Gastrocnemius medialis (tissue), 4 donors: ENCODE measurements around the gene SLC24A3. TPM values are rescaled to one million over a fixed set of nuclear protein-coding genes. Genes with fewer than 3 reads are reported as not detected.

Experiments used
- ATAC-seq, 2 donors: fragments of 150-250 bp; one replicate each; pipeline ENCODE4 v1.9.1; 2016
- DNase-seq, 2 donors: peaks; one replicate each; pipeline ENCODE4 v3.0.0-alpha.2; 2019
- H3K27ac ChIP-seq, 4 donors: fragments of 200-600 bp; sonication (generic); 1 replicate in 1 of 4; 2 replicates in 3 of 4; pipeline ENCODE4 v1.5.1; 2016 to 2018; ENCODE audit warnings: mild to moderate bottlenecking in 2 of 4, moderate library complexity in 1 of 4
- H3K27me3 ChIP-seq, 3 donors: fragments of 200-600 bp; sonication (generic) in 2 of 3; 1 replicate in 1 of 3; 2 replicates in 2 of 3; pipeline versions ENCODE4 v1.5.1 to v1.6.0; 2016 to 2019; ENCODE audit warnings: mild to moderate bottlenecking in 1 of 3, moderate library complexity in 1 of 3
- H3K36me3 ChIP-seq, 2 donors: fragments of 200-600 bp; sonication (generic) in 1 of 2; one replicate each; pipeline ENCODE4 v1.5.1; 2017 to 2018
- H3K4me1 ChIP-seq, 2 donors: fragments of 200-600 bp; sonication (generic) in 1 of 2; one replicate each; pipeline ENCODE4 v1.5.1; 2016 to 2017; ENCODE audit warnings: mild to moderate bottlenecking in 2 of 2
- H3K4me3 ChIP-seq, 4 donors: fragments of 200-600 bp; sonication (generic) in 3 of 4; 1 replicate in 1 of 4; 2 replicates in 3 of 4; pipeline ENCODE4 v1.5.1; 2016 to 2019; ENCODE audit warnings: mild to moderate bottlenecking in 2 of 4
- H3K9me3 ChIP-seq, 3 donors: fragments of 200-600 bp; sonication (generic) in 2 of 3; 1 replicate in 1 of 3; 2 replicates in 2 of 3; pipeline ENCODE4 v1.5.1; 2016 to 2019
- CTCF ChIP-seq, 5 experiments: fragments of 450-650 bp in 3 of 5; fragments of 200-600 bp in 2 of 5; sonication (generic) in 2 of 5; IDR thresholded peaks in 4 of 5; conservative IDR thresholded peaks in 1 of 5; 1 replicate in 4 of 5; 2 replicates in 1 of 5; pipeline ENCODE4 v1.5.1; 2016 to 2019; ENCODE audit warnings: antibody characterized with exemption in 5 of 5, mild to moderate bottlenecking in 3 of 5, moderate library complexity in 3 of 5
- POLR2A ChIP-seq, 2 donors: fragments of 450-650 bp; IDR thresholded peaks; one replicate each; pipeline ENCODE4 v1.6.1; 2017; ENCODE audit warnings: antibody characterized with exemption in 2 of 2, mild to moderate bottlenecking in 2 of 2, moderate library complexity in 2 of 2
- in situ Hi-C, 4 donors: fragments of 200-750 bp; cut with MboI; loops; one replicate each; pipeline versions ENCODE4 v1.15.0 to v1.8.0; 2017; ENCODE audit warnings: low sequenced_read_pairs in 4 of 4
- intact Hi-C: fragments of 100-400 bp; cut with DNase I; formaldehyde crosslinking; loops from one replicate; pipeline ENCODE4 v1.15.1; 2023; ENCODE audit warnings: low total_unique reads
- total RNA-seq, 4 donors: library from RNA; depleted of rRNA; stranded (reverse); fragments of >200 nt; gene quantifications; one replicate each; pipeline versions ENCODE4 v1.1.0 to v1.2.3, GENCODE V29; 2016

The SLC24A3 gene
- total RNA-seq, 4 donors from 2014 or later: 3.3 to 7.8 (median 6.7) TPM

GRCh38 chr20:19327401-19327800 is 115.0 kb downstream of the SLC24A3 start:
- Histone ChIP-seq H3K4me1 (no peaks in the 10 kb centered on the region), H3K27me3 (no peaks in the 10 kb centered on the region), H3K9me3 (no peaks in the 10 kb centered on the region), H3K36me3 (no peaks in the 10 kb centered on the region), H3K27ac (no peak overlapping the region), H3K4me3 (no peak overlapping the region)
- ATAC-seq (no peak), DNase-seq (no peak)
- intact Hi-C loops: no loop called here
- TF ChIP-seq CTCF (IDR thresholded peaks at IDR 0.05 in 4 of 5, conservative IDR thresholded peaks at IDR 0.05 in 1 of 5) (no peak), POLR2A (IDR thresholded peaks at IDR 0.05) (no peak)
- in situ Hi-C loops: no loop called here

GRCh38 chr20:19328676-19329075 is 116.2 kb downstream of the SLC24A3 start:
- H3K4me1 ChIP-seq: no peaks in the 10 kb centered on the region
- H3K27ac ChIP-seq: no peak overlapping the region
- ATAC-seq (no peak), DNase-seq (no peak)
- in situ Hi-C loops: no loop called here
- no peaks in the 10 kb centered on the region for H3K9me3 ChIP-seq
- H3K27me3 ChIP-seq: no peaks in the 10 kb centered on the region
- TF ChIP-seq POLR2A (IDR thresholded peaks at IDR 0.05): no peak
- no peak for TF ChIP-seq CTCF (IDR thresholded peaks at IDR 0.05 in 4 of 5, conservative IDR thresholded peaks at IDR 0.05 in 1 of 5)
- intact Hi-C loops: no loop called here
- H3K4me3 ChIP-seq: no peak overlapping the region
- no peaks in the 10 kb centered on the region for H3K36me3 ChIP-seq

GRCh38 chr20:19330038-19330437 is 117.6 kb downstream of the SLC24A3 start:
- H3K4me3 ChIP-seq: no peak overlapping the region
- H3K36me3 ChIP-seq: no peaks in the 10 kb centered on the region
- ATAC-seq: no peak
- no peaks in the 10 kb centered on the region for H3K27me3 ChIP-seq
- intact Hi-C loops: no loop called here
- H3K4me1 ChIP-seq: no peaks in the 10 kb centered on the region
- no peak for DNase-seq
- no peak overlapping the region for H3K27ac ChIP-seq
- H3K9me3 ChIP-seq: no peaks in the 10 kb centered on the region
- TF ChIP-seq POLR2A (IDR thresholded peaks at IDR 0.05): no peak
- TF ChIP-seq CTCF (IDR thresholded peaks at IDR 0.05 in 4 of 5, conservative IDR thresholded peaks at IDR 0.05 in 1 of 5): no peak
- in situ Hi-C loops: no loop called here

GRCh38 chr20:19330731-19331130 is 118.3 kb downstream of the SLC24A3 start:
- TF ChIP-seq CTCF (IDR thresholded peaks at IDR 0.05 in 4 of 5, conservative IDR thresholded peaks at IDR 0.05 in 1 of 5) (no peak), POLR2A (IDR thresholded peaks at IDR 0.05) (no peak)
- Histone ChIP-seq H3K27me3 (no peaks in the 10 kb centered on the region), H3K9me3 (no peaks in the 10 kb centered on the region), H3K4me1 (peaks cover 0 to under 1% of the 10 kb centered on the region in 2 donors), H3K27ac (no peak overlapping the region), H3K36me3 (no peaks in the 10 kb centered on the region), H3K4me3 (no peak overlapping the region)
- in situ Hi-C loops (no loop called here), intact Hi-C loops (no loop called here)
- ATAC-seq (no peak), DNase-seq (no peak)

GRCh38 chr20:19333563-19333962 is 121.1 kb downstream of the SLC24A3 start:
- H3K27me3 ChIP-seq: no peaks in the 10 kb centered on the region
- no peak for ATAC-seq
- TF ChIP-seq POLR2A (IDR thresholded peaks at IDR 0.05): no peak
- no peak for TF ChIP-seq CTCF (IDR thresholded peaks at IDR 0.05 in 4 of 5, conservative IDR thresholded peaks at IDR 0.05 in 1 of 5)
- intact Hi-C loops: no loop called here
- H3K4me3 ChIP-seq: no peak overlapping the region
- H3K9me3 ChIP-seq: no peaks in the 10 kb centered on the region
- no peaks in the 10 kb centered on the region for H3K36me3 ChIP-seq
- in situ Hi-C loops: no loop called here
- no peak for DNase-seq
- peaks cover 10 to 16% of the 10 kb centered on the region in 2 donors for H3K4me1 ChIP-seq
- no peak overlapping the region for H3K27ac ChIP-seq
